NB4 (cell line): ENCODE measurements around the gene ESPL1.

Source experiments
- DNase-seq: peaks from one replicate; pipeline ENCODE4 v3.0.0; 2010; ENCODE audit warnings: low read depth
- H3K4me3 ChIP-seq: one replicate; pipeline ENCODE4 v1.5.1; 2011; ENCODE audit warnings: mild to moderate bottlenecking, low read depth, low read length, moderate library complexity
- CTCF ChIP-seq: IDR thresholded peaks from one replicate; pipeline ENCODE4 v1.5.1; 2012; ENCODE audit warnings: low read depth, low read length
- MAX ChIP-seq: IDR thresholded peaks from 2 replicates; pipeline ENCODE4 v1.6.1; 2011; ENCODE audit warnings: low read depth, low read length
- MYC ChIP-seq: IDR thresholded peaks from 2 replicates; pipeline ENCODE4 v1.6.1; 2011; ENCODE audit warnings: low read depth, low read length
- POLR2A ChIP-seq: IDR thresholded peaks from 2 replicates; pipeline ENCODE4 v1.6.1; 2011; ENCODE audit warnings: mild to moderate bottlenecking; ENCODE audit not compliant: insufficient read length; ENCODE audit errors: extremely low read depth

ESPL1 gene

GRCh38 chr12:53267999-53268629 is at the start of gene ESPL1:
Gene ESPL1, plus strand, starts transcription at chr12:53268299. Its CDS starts 468 bp downstream, at chr12:53268767.
- DNase-seq = peak; percentile 94
- peak within 1 kb of the TSS; percentile 75 for H3K4me3 ChIP-seq
- peak; percentile 53 for TF ChIP-seq MAX
- peak; percentile 35; the same call in 1 of the 2 replicates for TF ChIP-seq MYC
- peak; percentile 34 for TF ChIP-seq CTCF
- peak; percentile 43 for TF ChIP-seq POLR2A

- no peak for DNase-seq
- TF ChIP-seq MAX (no peak), CTCF (no peak), MYC (no peak), POLR2A (no peak)
- no peak overlapping the region for H3K4me3 ChIP-seq
Measured at GRCh38 chr12:53218551-53219291, 49.4 kb upstream of the ESPL1 start.

GRCh38 chr12:53219292-53219955 is 48.7 kb upstream of the ESPL1 start:
- TF ChIP-seq CTCF = no peak
- no peak for TF ChIP-seq POLR2A
- TF ChIP-seq MAX = no peak
- TF ChIP-seq MYC = no peak
- peak overlapping the region; percentile 40 for H3K4me3 ChIP-seq
- peak; percentile 61 for DNase-seq

GRCh38 chr12:53219956-53220693 is 48.0 kb upstream of the ESPL1 start:
- H3K4me3 ChIP-seq = peak overlapping the region; percentile 61
- TF ChIP-seq POLR2A = no peak
- TF ChIP-seq CTCF = no peak
- peak; percentile 18; the same call in 1 of the 2 replicates for TF ChIP-seq MAX
- no peak for TF ChIP-seq MYC
- DNase-seq = peak; percentile 70

GRCh38 chr12:53220694-53221202 is 47.4 kb upstream of the ESPL1 start:
- TF ChIP-seq MYC = no peak
- TF ChIP-seq MAX = no peak
- no peak for TF ChIP-seq POLR2A
- no peak for TF ChIP-seq CTCF
- H3K4me3 ChIP-seq = peak overlapping the region; percentile 61
- peak; percentile 90 for DNase-seq
